ENCODE data around the gene ITGBL1.
"Not testable (repeated sequence)": the region's sequence is repeated elsewhere in the genome, so short reads cannot be mapped to it uniquely, and the experiment has no call there.

ITGBL1 gene

DNA sequence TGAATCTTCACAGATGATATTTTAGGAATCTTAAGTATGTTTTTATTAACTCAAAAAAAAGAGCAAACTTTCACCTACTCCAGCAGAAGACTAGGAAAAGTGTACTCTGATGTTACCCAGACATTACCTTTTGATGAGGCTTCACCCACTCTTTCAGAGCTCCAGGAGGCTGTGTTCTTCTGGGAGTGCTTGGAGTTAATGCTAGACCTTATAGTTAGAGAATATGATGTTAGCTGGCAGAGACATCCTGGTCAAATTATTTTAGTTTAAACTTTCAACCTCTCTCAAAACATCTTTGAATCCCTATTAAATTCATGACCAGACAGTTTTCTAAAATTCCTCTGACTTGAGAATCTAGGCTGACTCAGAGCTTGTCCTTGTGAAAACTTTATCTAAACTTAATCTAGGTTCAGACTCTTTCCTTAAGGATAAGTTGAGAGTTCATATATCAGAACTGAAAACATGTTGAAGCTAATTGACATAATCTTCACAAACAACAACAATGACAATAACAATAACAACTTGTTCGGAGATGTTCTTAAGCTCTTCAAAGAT lies 82.8 kb downstream of the ITGBL1 start:
- no peak overlapping the region for H3K4me3 ChIP-seq (ENCODE audit: low read depth, low read length)
- TF ChIP-seq, protein P1, sequence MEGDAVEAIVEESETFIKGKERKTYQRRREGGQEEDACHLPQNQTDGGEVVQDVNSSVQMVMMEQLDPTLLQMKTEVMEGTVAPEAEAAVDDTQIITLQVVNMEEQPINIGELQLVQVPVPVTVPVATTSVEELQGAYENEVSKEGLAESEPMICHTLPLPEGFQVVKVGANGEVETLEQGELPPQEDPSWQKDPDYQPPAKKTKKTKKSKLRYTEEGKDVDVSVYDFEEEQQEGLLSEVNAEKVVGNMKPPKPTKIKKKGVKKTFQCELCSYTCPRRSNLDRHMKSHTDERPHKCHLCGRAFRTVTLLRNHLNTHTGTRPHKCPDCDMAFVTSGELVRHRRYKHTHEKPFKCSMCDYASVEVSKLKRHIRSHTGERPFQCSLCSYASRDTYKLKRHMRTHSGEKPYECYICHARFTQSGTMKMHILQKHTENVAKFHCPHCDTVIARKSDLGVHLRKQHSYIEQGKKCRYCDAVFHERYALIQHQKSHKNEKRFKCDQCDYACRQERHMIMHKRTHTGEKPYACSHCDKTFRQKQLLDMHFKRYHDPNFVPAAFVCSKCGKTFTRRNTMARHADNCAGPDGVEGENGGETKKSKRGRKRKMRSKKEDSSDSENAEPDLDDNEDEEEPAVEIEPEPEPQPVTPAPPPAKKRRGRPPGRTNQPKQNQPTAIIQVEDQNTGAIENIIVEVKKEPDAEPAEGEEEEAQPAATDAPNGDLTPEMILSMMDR (IDR thresholded peaks at IDR 0.05; ENCODE audit: borderline replicate concordance, insufficient read depth, low read depth, low read length) = no peak

DNA sequence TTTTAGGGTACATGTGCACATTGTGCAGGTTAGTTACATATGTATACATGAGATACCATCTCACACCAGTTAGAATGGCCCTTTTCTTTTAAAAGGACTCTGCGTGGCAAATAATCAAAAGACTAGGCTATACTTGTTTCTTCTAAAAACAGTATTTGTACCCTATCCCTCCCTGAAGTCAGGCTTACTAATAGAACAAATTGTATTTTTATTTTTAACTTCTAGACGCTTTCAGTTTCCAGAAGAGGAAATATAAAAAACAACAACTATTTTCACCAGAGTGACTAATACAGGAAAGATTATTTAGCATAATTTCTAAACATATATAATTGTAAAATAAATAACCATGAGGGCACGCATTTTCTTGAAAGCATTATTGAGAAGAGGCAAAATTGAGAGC lies 83.6 kb downstream of the ITGBL1 start:
- no peak overlapping the region for H3K4me3 ChIP-seq (ENCODE audit: low read depth, low read length)
- TF ChIP-seq, protein P1 (IDR thresholded peaks at IDR 0.05; ENCODE audit: borderline replicate concordance, insufficient read depth, low read depth, low read length) = no peak

DNA sequence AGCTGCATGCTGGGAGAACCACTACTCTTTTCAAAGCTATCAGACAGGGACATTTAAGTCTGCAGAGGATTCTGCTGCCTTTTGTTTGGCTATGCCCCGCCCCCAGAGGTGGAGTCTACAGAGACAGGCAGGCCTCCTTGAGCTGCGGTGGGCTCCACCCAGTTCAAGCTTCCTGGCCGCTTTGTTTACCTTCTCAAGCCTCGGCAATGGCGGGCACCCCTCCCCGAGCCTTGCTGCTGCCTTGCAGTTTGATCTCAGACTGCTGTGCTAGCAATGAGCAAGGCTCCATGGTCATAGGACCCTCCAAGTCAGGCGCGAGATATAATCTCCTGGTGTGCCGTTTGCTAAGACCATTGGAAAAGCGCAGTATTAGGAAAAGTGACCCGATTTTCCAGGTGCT lies 92.1 kb downstream of the ITGBL1 start:
- not testable (repeated sequence) for H3K4me3 ChIP-seq (ENCODE audit: low read depth, low read length)

DNA sequence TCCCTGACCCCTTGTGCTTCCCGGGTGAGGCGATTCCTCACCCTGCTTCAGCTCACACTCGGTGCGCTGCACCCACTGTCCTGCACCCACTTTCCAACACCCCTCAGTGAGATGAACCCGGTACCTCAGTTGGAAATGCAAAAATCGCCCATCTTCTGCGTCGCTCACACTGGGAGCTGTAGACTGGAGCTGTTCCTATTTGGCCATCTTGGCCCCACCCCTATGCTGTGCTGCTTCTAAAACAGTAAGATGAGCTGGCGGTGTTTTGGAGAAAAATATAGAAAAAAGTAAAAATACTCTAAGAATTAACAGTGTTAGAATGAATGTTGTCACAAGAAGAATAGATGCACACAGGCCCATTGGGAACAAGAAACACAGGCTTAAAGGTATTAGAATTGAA lies 92.5 kb downstream of the ITGBL1 start:
- H3K4me3 ChIP-seq (ENCODE audit: low read depth, low read length) = no peak overlapping the region
- TF ChIP-seq, protein P1 (IDR thresholded peaks at IDR 0.05; ENCODE audit: borderline replicate concordance, insufficient read depth, low read depth, low read length) = no peak

DNA sequence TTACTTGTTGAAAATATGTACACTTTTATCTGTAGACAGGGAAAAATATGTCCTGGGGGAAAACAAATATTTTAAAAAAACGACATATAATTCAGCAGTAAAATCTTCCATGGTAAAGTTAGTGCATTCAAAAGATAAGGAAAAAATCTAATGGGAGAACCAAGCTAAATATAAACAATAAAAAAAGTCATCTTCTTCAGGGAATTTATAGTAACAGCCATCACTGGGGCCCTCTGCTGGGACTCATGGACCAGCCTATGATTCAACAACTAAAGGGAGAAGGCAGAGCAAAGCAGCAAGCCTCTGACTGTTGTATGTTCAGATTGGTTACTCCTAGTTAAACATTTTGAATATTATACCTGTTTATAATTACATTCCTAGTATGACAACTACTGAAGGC lies 93.0 kb downstream of the ITGBL1 start:
- H3K4me3 ChIP-seq (ENCODE audit: low read depth, low read length) = no peak overlapping the region
- TF ChIP-seq, protein P1 (IDR thresholded peaks at IDR 0.05; ENCODE audit: borderline replicate concordance, insufficient read depth, low read depth, low read length) = no peak

DNA sequence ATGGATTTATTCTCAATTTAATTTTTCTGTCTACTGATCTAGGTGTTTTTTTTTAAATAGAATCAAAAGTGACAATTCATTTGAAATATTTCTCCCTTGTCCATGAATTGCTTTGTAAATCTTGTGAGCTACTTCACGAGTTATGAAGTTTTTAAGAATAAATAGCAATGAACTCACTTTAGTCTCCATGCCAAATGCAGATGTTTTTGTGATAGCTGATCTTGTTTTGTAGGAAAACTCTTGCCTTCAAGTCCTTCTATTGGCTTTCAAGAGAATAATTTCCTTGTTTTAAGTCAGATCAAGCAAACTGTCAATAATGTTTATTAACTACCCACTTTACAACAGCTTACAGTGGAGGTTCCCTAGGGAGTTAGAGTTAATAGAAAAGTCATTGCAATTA lies 99.8 kb downstream of the ITGBL1 start:
- no peak overlapping the region for H3K4me3 ChIP-seq (ENCODE audit: low read depth, low read length)
- TF ChIP-seq, protein P1 (IDR thresholded peaks at IDR 0.05; ENCODE audit: borderline replicate concordance, insufficient read depth, low read depth, low read length) = no peak

DNA sequence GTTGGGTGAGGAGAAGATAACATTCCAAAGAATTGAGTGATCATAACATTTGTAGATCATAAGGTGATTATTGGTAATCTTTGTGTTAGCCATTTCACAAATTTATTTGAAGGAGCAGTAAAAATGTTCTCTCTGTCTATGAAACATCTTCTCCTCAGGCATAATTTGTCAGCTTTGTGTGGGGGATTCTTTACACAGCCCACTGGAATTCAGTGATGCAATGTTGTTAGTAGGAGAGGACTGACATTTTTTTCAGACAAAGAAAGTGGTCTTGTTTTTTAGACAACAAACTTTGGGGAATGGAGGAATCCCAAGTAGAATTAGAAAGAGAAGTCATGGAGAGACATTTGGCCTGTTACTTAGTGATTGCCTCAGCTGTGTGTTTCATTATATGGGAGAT lies 100.3 kb downstream of the ITGBL1 start:
- TF ChIP-seq, protein P1 (IDR thresholded peaks at IDR 0.05; ENCODE audit: borderline replicate concordance, insufficient read depth, low read depth, low read length) = no peak
- no peak overlapping the region for H3K4me3 ChIP-seq (ENCODE audit: low read depth, low read length)
